Kidney (tissue), 14 donors: ENCODE measurements around the gene MIDN. TPM values are rescaled to one million over a fixed set of nuclear protein-coding genes. Genes with fewer than 3 reads are reported as not detected.

ENCODE experiments used
- DNase-seq, 5 donors: peaks; one replicate each; pipeline ENCODE4 v3.0.0-alpha.2; 2013 to 2020
- FAIRE-seq: peaks from 2 replicates; lab custom pipeline; 2012; peaks lifted over from hg19 to GRCh38; lab: Jason Lieb, UNC
- H3K27ac ChIP-seq, 2 donors: one replicate each; pipeline ENCODE4 v1.7.0; 2013; ENCODE audit warnings: low read depth in 2 of 2, low read length in 2 of 2, inconsistent platforms in 1 of 2
- H3K27me3 ChIP-seq: one replicate; pipeline ENCODE4 v1.7.1; 2013; ENCODE audit warnings: low read length, inconsistent platforms; ENCODE audit not compliant: control insufficient read depth, insufficient read depth
- H3K36me3 ChIP-seq, 3 donors: one replicate each; pipeline versions ENCODE4 v1.7.0 to v1.7.1; 2013; ENCODE audit warnings: low read length in 3 of 3, control low read depth in 1 of 3, inconsistent platforms in 1 of 3; ENCODE audit not compliant: insufficient read depth in 3 of 3, control insufficient read depth in 2 of 3
- H3K4me1 ChIP-seq, 3 donors: one replicate each; pipeline versions ENCODE4 v1.7.0 to v1.7.1; 2013; ENCODE audit warnings: low read length in 3 of 3, inconsistent platforms in 1 of 3, low read depth in 1 of 3; ENCODE audit not compliant: control insufficient read depth in 2 of 3, insufficient read depth in 2 of 3
- H3K4me3 ChIP-seq, 3 donors: one replicate each; pipeline versions ENCODE4 v1.7.0 to v1.8.1; 2013; ENCODE audit warnings: low read length in 3 of 3, control low read depth in 1 of 3, inconsistent platforms in 1 of 3
- H3K9ac ChIP-seq, 3 donors: one replicate each; pipeline versions ENCODE4 v1.7.0 to v1.7.1; 2013; ENCODE audit warnings: low read length in 3 of 3, control low read depth in 1 of 3, inconsistent platforms in 1 of 3
- H3K9me3 ChIP-seq, 3 donors: one replicate each; pipeline versions ENCODE4 v1.7.0 to v1.7.1; 2013; ENCODE audit warnings: low read length in 3 of 3, control low read depth in 1 of 3, inconsistent platforms in 1 of 3; ENCODE audit not compliant: control insufficient read depth in 2 of 3, insufficient read depth in 1 of 3
- CTCF ChIP-seq: IDR thresholded peaks from 3 replicates; pipeline ENCODE4 v1.5.1; 2012; ENCODE audit warnings: mild to moderate bottlenecking, moderate library complexity, borderline replicate concordance; ENCODE audit not compliant: insufficient read depth; ENCODE audit errors: extremely low read depth
- intact Hi-C: fragments of 100-400 bp; cut with DNase I; formaldehyde crosslinking; loops from one replicate; pipeline ENCODE4 v1.11.1; 2022
- polyA plus RNA-seq: library from polyadenylated mRNA; stranded (reverse); fragments of 350-450 nt; fragmentation: Illumina TruSeq; extraction: RNeasy Lipid Tissue Mini Kit (QIAGEN cat#74804); gene quantifications from one replicate; pipeline ENCODE4 v1.2.3, GENCODE V29; 2014; ENCODE audit warnings: low read depth, low replicate concordance; ENCODE audit not compliant: insufficient read depth
- total RNA-seq: library from RNA; stranded (reverse); fragmentation: NEBNext Ultra II Directional; extraction: Animal tissue kit (Norgen Biotek cat#: 25700); gene quantifications from one replicate; pipeline ENCODE4 v1.2.1, GENCODE V29; 2021
- donor health status: control.
- donor health status: control.
- donor health status: control.
- donor health status: control.
- donor health status: control.
- donor health status: DM: yes; HTN: yes; CAD: no.
- donor health status: Normal renal cell carcinoma (clear cell type).

MIDN gene
- total and polyA plus RNA-seq, 2 donors from 2014 or later: 21.3 to 205 TPM

- no peak overlapping the region for H3K27ac ChIP-seq
- DNase-seq: no peak
- H3K9ac ChIP-seq: no peak overlapping the region
- H3K4me1 ChIP-seq: no peaks in the 10 kb centered on the region
- TF ChIP-seq CTCF: no peak
- H3K27me3 ChIP-seq: no peaks in the 10 kb centered on the region
- no peak for FAIRE-seq
- H3K36me3 ChIP-seq: no peaks in the 10 kb centered on the region
- no peaks in the 10 kb centered on the region for H3K9me3 ChIP-seq
- H3K4me3 ChIP-seq: no peak overlapping the region
- intact Hi-C loops: no loop called here
Observed at GRCh38 chr19:1226522-1227303, 21.7 kb upstream of the MIDN start.

- H3K9me3 ChIP-seq: no peaks in the 10 kb centered on the region
- H3K36me3 ChIP-seq: no peaks in the 10 kb centered on the region
- FAIRE-seq (no peak), DNase-seq (no peak)
- no peak for TF ChIP-seq CTCF
- no peak overlapping the region for H3K9ac ChIP-seq
- no peaks in the 10 kb centered on the region for H3K27me3 ChIP-seq
- H3K27ac ChIP-seq: no peak overlapping the region
- peaks cover 0 to 2% (median 0%) of the 10 kb centered on the region in 3 donors for H3K4me1 ChIP-seq
- H3K4me3 ChIP-seq: no peak overlapping the region
- intact Hi-C loops: no loop called here
Observed at GRCh38 chr19:1227304-1228054, 20.9 kb upstream of the MIDN start.

- intact Hi-C loops: no loop called here
- Histone ChIP-seq H3K9ac (no peak overlapping the region), H3K27ac (no peak overlapping the region), H3K4me1 (peaks cover 0 to 9% (median 0%) of the 10 kb centered on the region in 3 donors), H3K27me3 (no peaks in the 10 kb centered on the region), H3K36me3 (no peaks in the 10 kb centered on the region), H3K9me3 (no peaks in the 10 kb centered on the region), H3K4me3 (no peak overlapping the region)
- FAIRE-seq (no peak), DNase-seq (no peak)
- no peak for TF ChIP-seq CTCF
Observed at GRCh38 chr19:1228161-1228957, 20.0 kb upstream of the MIDN start.
